Head of caudate nucleus (tissue), 42 donors: ENCODE data around the gene TGFA.

Experiments
- DNase-seq, 42 donors: peaks; one replicate each; pipeline versions ENCODE4 v3.0.0 to v3.0.0-alpha.2; 2020 to 2021; ENCODE audit warnings: mixed read lengths in 7 of 42
- intact Hi-C: fragments of 100-400 bp; cut with DNase I; formaldehyde crosslinking; loops from one replicate; pipeline ENCODE4 v1.15.0; 2022

TGFA gene

DNA sequence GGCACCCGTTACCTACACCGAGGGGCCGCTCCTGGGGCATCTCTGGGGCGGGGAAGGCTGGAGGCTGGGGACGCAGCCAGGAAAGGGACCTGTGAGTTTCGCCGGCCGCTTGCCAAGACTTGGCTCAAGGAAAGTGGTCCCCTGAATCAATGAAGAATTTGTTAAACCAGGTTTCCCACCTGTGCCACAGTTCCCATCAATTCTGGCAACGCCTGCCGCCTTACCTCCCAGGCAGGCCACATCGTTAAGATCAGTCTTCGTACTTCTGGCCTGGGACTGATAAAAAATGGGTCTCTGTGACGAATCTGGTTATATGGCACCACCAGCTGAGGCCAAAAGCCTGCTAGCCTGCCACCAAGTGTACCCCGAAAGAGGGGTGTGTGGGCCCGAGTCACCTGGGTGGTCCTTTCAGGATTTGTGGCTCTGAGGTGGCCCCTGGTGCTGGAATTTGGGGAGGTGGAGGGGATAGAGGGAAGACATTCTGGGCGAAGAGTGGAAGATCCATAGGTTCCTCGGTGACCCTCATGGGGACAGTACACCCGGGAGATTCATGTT lies 789 bp upstream of the TGFA start:
- no peak for DNase-seq
- intact Hi-C loops: loop anchor here (5.0 kb wide), 2 partner anchors 63 to 92 kb away; no protein-coding TSS in a partner anchor

DNA sequence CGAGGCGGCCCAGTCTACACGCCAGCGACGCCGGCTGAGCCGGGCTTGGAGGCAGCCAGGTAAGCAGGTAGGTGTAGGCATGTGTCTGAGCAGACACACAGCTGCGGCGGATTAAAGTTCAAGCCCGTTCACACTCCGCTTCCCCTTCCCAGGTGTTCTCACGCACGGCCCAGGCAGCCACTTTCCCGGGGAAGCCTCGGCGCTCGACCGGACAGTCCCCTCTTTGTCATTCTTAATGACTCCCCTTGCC lies 367 bp downstream of the TGFA start:
- DNase-seq: peak in 30 of 42 donors; percentile 31 to 72 (median 50)
- intact Hi-C loops: loop anchor here (5.0 kb wide), 2 partner anchors 64 to 91 kb away; no protein-coding TSS in a partner anchor

DNA sequence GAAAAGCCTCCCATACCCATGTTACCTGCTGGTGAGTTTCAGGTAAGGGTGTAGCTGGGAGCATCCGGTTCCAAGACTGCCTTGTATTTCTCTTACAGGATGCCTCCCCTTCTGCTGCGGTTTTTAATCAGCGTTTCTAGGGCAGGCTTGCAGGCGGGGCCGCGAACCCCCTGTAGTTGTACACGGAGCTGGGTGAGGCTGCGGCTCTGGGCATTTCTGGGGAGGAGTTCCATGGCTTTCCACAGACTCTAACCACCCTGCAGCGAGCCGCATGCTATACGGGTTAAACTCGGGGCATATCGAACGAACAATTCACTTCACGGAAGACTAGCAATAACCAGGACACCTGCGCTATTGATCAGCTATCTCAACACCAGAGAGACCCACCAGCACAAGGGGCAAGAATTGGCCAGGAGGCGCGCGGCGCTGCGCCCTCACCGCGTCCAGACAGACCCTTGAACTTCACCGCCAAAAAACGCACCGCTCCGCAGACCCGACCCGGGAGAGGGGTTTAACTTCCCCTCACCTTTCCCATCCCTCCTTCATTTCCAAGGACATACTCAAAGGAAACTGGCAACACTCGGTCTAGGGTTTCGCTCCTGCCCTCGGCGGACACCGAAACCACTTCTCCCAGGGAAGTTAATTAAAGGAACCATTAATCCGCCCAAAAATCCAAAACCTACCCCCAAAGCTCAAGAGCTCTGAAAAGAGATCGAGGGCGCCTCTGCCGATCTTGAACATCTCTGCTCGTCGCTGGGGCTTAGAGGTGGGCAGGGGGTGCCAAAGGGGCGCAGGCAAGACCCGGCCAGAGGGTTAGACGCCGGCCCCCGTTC lies 909 bp downstream of the TGFA start:
- intact Hi-C loops: loop anchor here (5.0 kb wide), 2 partner anchors 65 to 90 kb away; no protein-coding TSS in a partner anchor
- peak in 27 of 42 donors; percentile 14 to 64 (median 31) for DNase-seq

DNA sequence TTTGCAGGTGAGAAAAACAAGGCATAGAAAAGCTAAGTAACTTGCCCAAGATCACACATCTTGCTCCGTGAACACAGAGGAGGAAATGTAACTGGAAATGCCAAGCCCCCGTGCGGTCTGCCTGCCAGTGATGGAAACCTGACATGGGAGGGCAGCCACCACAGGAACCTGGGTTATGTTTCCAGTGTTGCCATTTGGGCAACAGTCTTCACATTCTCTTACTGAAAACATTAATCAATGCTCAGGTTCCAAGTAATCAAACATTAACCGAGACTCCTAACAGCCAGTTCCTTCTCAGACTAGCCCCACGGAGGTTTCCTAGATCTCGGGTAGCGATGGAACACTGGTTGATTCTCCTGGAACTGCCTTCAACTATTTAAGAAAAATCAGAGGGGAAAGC lies 2.5 kb downstream of the TGFA start:
- no peak for DNase-seq
- intact Hi-C loops: loop anchor here (5.0 kb wide), 2 partner anchors 66 to 89 kb away; no protein-coding TSS in a partner anchor

DNA sequence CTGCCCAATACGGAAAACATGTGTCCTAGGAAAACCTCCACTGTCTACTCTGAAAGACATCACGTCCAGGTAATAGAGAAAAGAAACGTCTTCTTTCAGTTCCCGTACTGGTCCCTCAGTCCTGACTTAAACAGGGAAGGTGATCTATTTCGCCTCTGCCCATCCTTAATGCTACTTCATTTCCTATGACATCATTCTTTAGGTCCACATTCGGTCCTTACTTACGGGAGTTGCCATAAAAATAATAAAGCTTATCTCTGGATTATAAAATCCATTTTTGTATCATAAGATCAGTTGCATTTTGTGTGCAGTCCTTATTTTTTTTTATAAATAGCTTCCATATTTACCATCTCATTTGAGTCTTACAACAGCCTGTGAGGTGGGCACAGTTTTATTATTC lies 3.7 kb downstream of the TGFA start:
- no peak for DNase-seq
- intact Hi-C loops: loop anchor here (5.0 kb wide), 2 partner anchors 67 to 88 kb away; no protein-coding TSS in a partner anchor

DNA sequence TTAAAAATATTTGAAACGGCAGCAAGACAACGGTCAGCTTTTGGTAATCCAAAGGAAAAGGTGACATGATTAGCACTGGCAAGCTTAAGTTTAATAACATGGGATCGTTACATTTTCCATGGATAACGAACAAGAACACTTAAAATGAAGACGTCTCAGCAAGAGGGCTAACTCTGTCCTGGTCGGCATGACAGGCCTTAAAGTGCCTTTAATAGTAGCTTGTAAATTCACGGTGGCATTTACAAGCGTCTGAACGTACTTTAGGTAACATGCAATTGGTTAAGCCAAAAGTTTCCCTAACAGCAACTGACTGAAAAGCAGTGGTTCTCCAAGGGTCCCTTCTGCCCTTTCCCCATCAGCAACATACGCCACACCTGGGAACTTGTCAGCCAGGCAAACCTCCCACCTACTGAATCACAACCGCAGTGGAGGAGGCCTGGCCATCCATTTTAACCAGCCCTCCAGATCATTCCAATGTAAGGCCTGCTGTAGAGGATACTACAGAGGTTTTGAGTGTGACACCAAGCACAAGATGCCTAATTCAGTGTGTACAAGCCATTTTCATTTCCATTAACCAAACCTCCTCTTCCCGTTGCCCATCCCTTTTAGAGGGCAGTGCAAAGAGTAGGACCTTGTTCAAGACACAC lies 4.4 kb downstream of the TGFA start:
- DNase-seq: no peak
- intact Hi-C loops: no loop called here

DNA sequence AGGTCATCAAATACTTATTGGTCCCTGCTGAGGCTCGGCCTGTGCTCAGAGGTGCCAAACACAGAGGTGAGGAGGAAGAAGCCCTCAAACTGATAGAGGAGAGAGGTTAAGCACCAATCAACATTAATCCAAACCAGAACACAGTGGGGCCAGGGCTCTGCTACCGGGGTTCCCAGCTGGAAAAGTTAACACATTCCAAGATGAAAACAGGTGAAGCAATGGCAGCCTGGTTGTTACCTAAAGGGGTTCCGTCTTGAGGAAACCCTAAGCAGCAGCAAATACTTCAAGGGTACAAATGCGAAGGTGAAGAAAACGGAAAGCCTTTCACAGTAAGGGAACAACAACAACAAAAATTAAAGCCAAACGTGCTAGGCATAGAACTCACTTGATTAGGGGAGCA lies 5.4 kb downstream of the TGFA start:
- no peak for DNase-seq
- intact Hi-C loops: no loop called here

DNA sequence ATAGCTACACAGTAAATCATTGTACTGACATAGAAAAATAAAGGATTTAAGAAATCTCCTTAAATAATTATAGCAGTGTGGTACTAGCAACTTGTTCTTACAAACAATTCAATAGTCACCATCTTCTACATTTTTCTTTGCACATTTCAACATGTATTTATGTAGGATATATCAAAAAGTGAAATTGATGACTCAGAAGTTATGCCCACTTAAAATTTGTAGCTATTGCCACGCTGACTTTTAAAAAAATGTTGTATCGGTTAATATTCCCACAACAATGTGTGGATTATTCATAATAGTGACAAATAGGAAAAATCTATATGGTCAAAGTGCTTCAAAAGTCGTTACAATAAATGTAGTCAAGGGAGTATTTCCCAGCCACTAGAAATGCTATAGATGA lies 6.7 kb downstream of the TGFA start:
- intact Hi-C loops: no loop called here
- DNase-seq: no peak

DNA sequence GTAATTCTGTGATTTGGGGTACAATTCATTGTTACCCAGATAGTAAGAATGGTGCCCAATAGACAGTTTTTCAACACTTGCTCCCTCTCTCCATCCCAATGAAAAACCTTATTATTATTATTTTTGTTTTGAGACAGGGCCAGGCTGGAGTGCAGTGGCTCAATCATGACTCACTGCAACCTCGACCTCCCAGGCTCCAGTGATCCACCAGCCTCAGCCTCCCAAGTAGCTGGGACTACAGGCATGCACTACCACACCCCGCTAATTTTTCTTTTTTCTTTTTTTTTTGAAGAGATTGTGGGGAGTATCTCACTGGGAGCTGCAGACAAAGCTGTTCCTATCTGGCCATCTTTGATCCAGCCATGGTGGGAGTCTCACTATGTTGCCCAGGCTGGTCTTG lies 7.2 kb downstream of the TGFA start:
- intact Hi-C loops: no loop called here
- DNase-seq: peak in 1 of 42 donors; percentile 25

DNA sequence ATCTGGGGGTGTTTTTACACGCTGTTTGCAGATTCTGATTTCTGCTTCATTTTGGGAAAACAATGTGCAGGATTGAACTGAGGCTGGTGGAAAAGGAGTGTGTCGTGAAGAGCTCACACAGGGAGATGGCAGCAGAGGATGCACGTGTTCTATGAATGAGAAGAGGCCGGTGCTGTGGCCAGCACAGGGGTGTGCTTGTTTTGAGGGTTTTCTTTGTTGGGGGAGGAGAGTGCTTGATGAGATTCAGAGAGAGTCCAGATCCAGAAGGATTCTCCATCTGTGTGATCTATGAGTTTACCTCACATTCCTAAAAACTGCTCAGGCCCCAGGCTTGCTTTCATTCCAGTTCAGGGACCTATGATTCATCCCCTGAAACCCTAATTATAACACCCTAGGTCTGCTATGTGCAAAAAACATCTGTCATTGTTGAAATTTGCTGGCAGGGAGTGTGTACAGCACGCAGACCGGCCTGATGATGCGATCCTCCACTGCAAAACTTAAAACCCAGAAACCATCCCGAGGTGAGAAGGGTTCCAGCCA lies 12.1 kb downstream of the TGFA start:
- DNase-seq: peak in 32 of 42 donors; percentile 23 to 78 (median 52)
- intact Hi-C loops: no loop called here

DNA sequence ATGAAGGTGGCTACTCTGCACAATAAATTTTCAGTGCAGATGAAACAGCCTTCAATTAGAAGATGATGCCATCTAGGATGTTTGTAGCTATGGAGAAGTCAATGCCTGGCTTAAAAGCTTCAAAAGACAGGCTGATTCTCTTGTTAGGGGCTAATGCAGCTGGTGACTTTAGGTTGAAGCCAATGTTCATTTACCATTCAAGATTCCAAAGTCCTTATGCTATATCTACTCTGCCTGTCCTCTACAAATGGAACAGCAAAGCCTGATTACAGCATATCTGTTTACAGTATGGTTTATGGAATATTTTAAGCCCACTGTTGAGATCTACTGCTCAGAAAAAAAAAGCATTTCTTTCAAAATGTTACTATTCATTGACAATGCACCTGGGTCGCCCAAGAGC lies 15.8 kb downstream of the TGFA start:
- intact Hi-C loops: no loop called here
- no peak for DNase-seq

DNA sequence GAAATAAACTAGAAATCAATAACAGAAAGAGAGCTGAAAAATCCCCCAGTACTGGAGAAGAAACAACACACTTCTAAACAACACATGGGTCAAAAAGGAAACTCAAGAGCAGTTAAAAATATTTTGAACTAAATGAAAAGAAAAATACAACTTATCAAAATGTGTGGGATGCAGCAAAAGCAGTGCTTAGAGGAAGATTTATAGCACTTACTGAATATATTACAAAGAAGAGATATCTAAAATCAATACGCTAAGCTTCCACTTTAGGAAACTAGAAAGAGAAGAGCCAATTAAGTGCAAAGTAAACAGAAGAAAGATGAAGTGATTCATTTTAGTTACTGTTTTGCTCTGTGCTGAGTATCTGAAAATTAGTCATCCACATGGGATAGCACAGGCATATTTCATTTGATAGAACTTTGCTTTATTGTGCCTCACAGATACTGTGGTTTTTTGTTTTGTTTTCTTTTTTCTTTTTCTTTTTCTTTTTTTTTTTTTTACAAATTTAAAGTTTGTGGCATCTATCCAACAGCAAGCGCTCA lies 17.0 kb downstream of the TGFA start:
- intact Hi-C loops: no loop called here
- no peak for DNase-seq

DNA sequence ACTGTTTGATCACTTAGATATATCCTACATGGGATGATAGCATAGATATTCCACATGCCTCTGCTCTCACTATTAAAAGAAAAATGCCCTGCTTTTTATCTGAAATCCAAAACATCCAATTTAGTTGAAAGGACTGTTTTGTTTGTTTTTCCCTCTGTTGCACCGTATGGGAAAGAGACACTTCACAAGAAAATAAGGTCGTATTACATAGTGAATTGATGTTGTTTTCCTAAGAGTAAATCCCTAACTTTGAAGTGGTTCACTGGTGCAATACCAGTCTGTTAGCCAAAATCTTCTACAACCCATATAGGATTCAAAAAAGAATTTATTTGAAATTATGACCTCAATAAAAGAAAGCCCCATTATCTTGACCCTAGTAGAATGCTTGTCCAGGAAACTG lies 18.1 kb downstream of the TGFA start:
- intact Hi-C loops: no loop called here
- DNase-seq: no peak

DNA sequence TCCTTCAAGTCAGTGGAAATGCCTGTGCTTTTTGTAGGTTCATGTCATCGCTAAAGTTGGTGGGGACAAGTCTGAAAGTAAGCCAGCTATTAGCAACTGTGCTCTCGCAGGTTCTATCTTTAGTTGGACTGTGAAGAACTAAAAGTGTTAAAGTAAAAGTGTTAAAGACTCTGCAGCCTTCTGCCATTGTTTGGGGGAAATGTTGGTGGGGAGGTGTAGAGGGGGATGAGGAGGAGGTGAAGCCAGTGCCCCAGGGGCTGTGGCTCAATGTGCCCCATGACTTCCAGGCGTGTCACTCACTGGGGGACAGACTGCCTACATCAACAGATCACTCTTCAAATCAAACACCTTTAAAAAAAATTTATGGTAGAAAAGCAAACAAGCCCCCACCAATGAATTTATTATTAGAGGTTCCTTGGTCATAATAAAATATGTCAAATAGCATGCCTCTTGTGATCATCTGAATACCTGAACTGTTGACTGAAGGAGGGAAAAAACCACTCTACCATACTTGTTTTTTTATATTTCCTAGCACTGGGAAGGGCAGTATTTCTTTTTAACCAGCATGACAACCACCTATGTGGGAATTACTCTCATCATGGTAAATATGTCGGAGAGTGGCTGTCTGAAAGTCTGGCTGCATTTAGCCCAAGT lies 19.3 kb downstream of the TGFA start:
- intact Hi-C loops: no loop called here
- peak in 1 of 42 donors; percentile 7 for DNase-seq

DNA sequence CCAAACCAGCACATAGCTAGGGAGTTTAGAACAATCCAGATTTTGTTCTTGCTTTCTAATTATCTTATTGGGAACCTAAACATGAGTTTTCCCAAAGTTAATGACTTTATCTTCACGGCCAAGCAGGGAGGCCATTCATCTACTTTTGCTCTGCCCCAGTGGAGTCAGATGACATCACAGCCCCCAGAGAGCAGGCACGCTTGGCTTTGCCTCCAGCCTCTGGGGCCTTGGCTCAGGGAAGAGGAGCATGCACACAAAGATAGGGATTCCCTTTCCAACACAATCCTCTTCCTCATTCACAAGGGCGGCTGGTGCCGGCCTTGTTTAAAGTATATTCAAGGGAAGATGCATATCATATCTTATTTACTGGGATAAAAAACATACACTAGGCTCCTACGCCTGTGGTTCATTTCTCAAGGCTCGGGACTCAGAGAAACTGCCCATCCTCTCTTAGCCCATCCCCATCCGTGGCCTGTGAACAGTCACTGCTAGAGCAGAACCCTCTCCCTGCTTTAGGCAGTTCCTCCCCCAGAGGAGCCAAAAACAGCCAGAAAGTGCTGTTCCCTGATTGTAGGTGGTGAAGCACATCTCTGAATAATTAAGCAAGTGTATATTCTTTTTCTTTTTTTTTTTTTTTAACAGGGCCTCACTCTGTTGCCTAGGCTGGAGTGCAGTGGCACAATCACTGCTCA lies 21.2 kb downstream of the TGFA start:
- intact Hi-C loops: no loop called here
- DNase-seq: peak in 25 of 42 donors; percentile 16 to 82 (median 44)

DNA sequence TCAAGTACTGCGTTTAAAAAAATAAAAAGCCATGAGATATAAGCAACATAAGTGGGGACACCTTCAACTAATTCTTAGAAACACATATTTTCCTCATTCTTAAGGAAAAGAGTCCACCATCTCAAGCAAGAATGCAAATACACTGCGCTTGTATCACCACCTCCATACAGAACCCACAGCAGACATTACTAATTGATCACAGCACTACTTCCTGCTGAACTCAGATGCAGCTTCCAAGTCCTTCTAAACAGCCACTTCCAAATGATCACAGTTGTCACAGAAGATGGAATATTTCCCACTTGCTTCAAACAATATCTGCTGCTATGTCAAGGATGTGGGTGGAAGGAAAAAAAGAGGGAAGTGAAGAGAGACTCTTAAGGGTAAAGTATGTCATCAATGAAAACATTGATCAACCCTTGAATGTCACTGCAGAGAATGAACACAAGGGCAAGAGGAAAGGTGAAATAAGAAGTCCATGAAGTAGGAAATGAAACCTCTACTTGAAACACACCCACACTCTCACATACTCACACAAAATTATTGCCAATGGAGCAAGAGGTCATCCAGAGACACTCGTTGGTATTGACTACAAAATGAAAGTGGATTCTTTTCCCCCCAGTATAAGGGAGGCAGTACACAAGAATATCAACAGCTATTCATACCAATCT lies 22.1 kb downstream of the TGFA start:
- intact Hi-C loops: no loop called here
- DNase-seq: no peak

DNA sequence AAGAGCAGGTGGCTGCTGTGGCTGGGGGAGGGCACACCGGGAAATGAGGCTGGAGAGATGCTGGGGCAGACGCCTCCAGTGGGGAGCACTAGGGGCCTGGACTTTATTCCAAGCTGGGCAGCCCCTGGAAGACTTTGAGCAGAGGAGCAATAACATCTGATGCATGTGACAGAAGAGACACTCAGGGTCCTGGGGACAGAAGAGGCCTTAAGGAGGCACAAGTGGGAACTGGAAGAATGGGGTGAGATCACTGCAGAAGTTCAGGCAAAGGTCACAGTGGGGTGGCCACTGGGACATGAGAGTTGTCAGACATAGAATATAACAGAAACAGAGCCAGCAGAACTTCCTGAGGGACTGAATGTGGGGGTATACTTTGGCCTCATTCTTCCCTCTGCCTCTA lies 24.0 kb downstream of the TGFA start:
- no peak for DNase-seq
- intact Hi-C loops: no loop called here

DNA sequence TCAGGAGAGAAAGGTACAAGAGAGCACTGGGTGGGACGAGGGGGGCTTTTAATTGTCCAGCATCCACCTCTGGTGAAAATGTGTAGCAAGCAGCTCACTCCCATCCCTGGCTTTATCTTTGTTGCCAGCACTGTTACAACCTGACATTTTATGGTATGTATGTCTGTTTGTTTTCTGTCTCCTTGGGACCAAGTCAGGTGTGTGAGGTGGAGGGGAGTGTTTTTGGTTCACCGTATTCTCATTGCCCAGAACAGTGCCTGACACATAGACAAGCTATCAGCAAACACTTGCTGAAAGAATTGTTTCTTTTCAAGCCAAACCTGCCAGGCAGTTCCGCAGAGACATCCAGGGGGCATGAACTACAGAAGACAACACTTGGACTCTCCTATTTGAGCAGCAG lies 24.7 kb downstream of the TGFA start:
- intact Hi-C loops: no loop called here
- no peak for DNase-seq
